ENCODE measurements around the gene GRK3. TPM values are rescaled to one million over a fixed set of nuclear protein-coding genes. Genes with fewer than 3 reads are reported as not detected.

Gene GRK3
- total and polyA plus RNA-seq, 2 donors (not counting 3 experiments of a cell fraction or from before 2014, with no cell fraction given), result 0.68 to 4.4 TPM

DNA sequence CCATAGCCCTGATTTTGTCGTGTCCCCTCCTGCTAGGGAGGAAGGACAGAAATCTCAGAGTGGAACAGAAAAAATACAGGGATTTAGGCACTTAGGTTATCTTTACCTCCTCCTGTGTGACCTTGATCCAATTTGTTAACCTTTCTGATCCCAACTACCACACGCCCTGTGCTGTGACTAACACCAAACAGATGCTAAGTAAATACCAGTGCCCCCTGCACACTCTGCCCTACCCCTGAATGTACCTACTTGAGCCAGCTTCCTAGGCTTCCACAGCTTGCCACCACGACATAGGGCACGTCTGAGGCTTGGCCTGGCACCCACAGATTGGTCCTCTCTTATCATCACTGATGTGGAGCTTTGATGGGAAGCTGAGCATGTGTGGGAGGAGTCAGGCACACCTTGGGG is 186.7 kb downstream of the GRK3 start:
- H3K27me3 ChIP-seq (ENCODE audit: control insufficient read depth in 2 of 2, insufficient read depth in 2 of 2, low read length in 2 of 2), result no peaks in the 10 kb centered on the region
- no peak overlapping the region for H2AFZ ChIP-seq (ENCODE audit: low read depth, low read length)
- no peaks in the 10 kb centered on the region for H3K36me3 ChIP-seq (ENCODE audit: control insufficient read depth in 2 of 2, extremely low read depth in 1 of 2, insufficient read depth in 2 of 2, low read length in 2 of 2)
- peaks cover 17% of the 10 kb centered on the region for H3K4me1 ChIP-seq (ENCODE audit: control insufficient read depth, extremely low read depth, insufficient read depth, low read length)
- ChIA-PET POLR2A (no interaction called here), CTCF (interaction anchor here (1.6 kb wide), 1 partner anchor 288 kb away, joined by 5 read pairs; no protein-coding TSS in a partner anchor)
- no peak overlapping the region for H3K9ac ChIP-seq (replicated peaks; ENCODE audit: extremely low read depth, insufficient read depth, low read length)
- H3K9me3 ChIP-seq (replicated peaks; ENCODE audit: control insufficient read depth, insufficient read depth, low read length), result no peaks in the 10 kb centered on the region
- H3K4me3 ChIP-seq (replicated peaks in 1 of 3; ENCODE audit: insufficient read depth in 1 of 3, low read depth in 1 of 3, low read length in 3 of 3), result no peak overlapping the region
- no peak overlapping the region for H3K27ac ChIP-seq (ENCODE audit: insufficient read depth, low read depth, low read length)
- H4K20me1 ChIP-seq (replicated peaks; ENCODE audit: control insufficient read depth, extremely low read depth, insufficient read depth, low read length), result no peaks in the 10 kb centered on the region
- TF ChIP-seq FOS (IDR thresholded peaks at IDR 0.05; ENCODE audit: borderline replicate concordance, insufficient read depth, low read length) (no peak), GATA2 (IDR thresholded peaks at IDR 0.05; ENCODE audit: insufficient read depth, insufficient read length, low read depth, low read length) (no peak), EZH2 (IDR thresholded peaks at IDR 0.05; ENCODE audit: borderline replicate concordance, low read depth, low read length, severe bottlenecking) (no peak), CTCF (IDR thresholded peaks at IDR 0.05; ENCODE audit: extremely low read depth in 1 of 2, insufficient read depth in 1 of 2, low read depth in 1 of 2, low read length in 2 of 2) (no peak), JUN (IDR thresholded peaks at IDR 0.05; ENCODE audit: borderline replicate concordance, insufficient read depth, insufficient read length, low read depth) (no peak), MYC (IDR thresholded peaks at IDR 0.05; ENCODE audit: low read depth, low read length) (no peak), POLR2AphosphoS5 (IDR thresholded peaks at IDR 0.05; ENCODE audit: insufficient read depth, low read depth, low read length) (no peak), POLR2A (IDR thresholded peaks at IDR 0.05; ENCODE audit: low read depth, low read length) (no peak)
- TF ChIP-seq, protein P1, sequence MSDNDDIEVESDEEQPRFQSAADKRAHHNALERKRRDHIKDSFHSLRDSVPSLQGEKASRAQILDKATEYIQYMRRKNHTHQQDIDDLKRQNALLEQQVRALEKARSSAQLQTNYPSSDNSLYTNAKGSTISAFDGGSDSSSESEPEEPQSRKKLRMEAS (IDR thresholded peaks at IDR 0.05; ENCODE audit: insufficient read depth, insufficient read length), result no peak
- dilution Hi-C loops (cut with MboI; ENCODE audit: extremely low pct_ligation_motif_present, low sequenced_read_pairs), result no loop called here
- no peaks in the 10 kb centered on the region for H3K9me1 ChIP-seq (replicated peaks; ENCODE audit: control insufficient read depth, extremely low read depth, insufficient read depth, low read length)
- no TSS peak for BruUV-seq (replicated peaks)
- H3K4me2 ChIP-seq (ENCODE audit: insufficient read depth, low read length), result no peak overlapping the region
- DNase-seq (ENCODE audit: low read depth, low spot score) (no peak), FAIRE-seq (no peak)
- intact Hi-C loops (cut with micrococcal nuclease), result no loop called here
- no peaks in the 10 kb centered on the region for H3K79me2 ChIP-seq (ENCODE audit: control insufficient read depth, insufficient read depth, low read length)
